HepG2 (cell line): ENCODE results near the gene GGA3. TPM values are rescaled to one million over a fixed set of nuclear protein-coding genes. Genes with fewer than 3 reads are reported as not detected.

ENCODE experiments used
- ATAC-seq: fragments of 200-7000 bp; cut with Tn5 transposase; 3 replicates; pipeline ENCODE4 v1.9.1; 2020; ENCODE audit warnings: mild to moderate bottlenecking, moderate library complexity
- BruUV-seq: library from RNA; stranded (reverse); fragments of 400-500 nt; replicated peaks from 2 replicates; lab custom pipeline; 2021; lab: Mats Ljungman, UMichigan
- CTCF ChIA-PET: fragments of 300-600 bp; formaldehyde crosslinking; extraction: SDS; loops from one replicate; lab custom pipeline; 2021; ENCODE audit warnings: low total read pairs, inconsistent platforms, low intra/inter-chr PET ratio; lab: Yijun Ruan, JAX
- POLR2A ChIA-PET: fragments of 350-600 bp; sonication (Branson Sonifier 250); formaldehyde crosslinking; loops from one replicate; lab custom pipeline; 2020; ENCODE audit warnings: antibody characterized with exemption, inconsistent platforms; lab: Yijun Ruan, JAX
- DNase-seq: peaks from one replicate; pipeline ENCODE4 v3.0.0-alpha.2; 2015; ENCODE audit warnings: low spot score
- FAIRE-seq: peaks from 3 replicates; lab custom pipeline; 2011; peaks lifted over from hg19 to GRCh38; lab: Jason Lieb, UNC
- H2AFZ ChIP-seq: one replicate; pipeline ENCODE4 v1.6.1; 2011; ENCODE audit warnings: low read length, inconsistent platforms
- H3K27ac ChIP-seq: fragments of 300-600 bp; 3 replicates; pipeline ENCODE4 v1.8.0; 2011; ENCODE audit warnings: mixed run types, mild to moderate bottlenecking, mixed read lengths, low read length, inconsistent platforms; ENCODE audit not compliant: insufficient read depth; ENCODE audit errors: extremely low read length
- H3K27me3 ChIP-seq, 2 experiments: fragments of 200-600 bp in 1 of 2; 2 replicates in 1 of 2; 3 replicates in 1 of 2; pipeline versions ENCODE4 v1.6.0 to v1.8.0; 2011; ENCODE audit warnings: low read length in 2 of 2, mild to moderate bottlenecking in 2 of 2, moderate library complexity in 2 of 2, inconsistent platforms in 1 of 2; ENCODE audit not compliant: insufficient read depth in 2 of 2, control insufficient read depth in 1 of 2
- H3K36me3 ChIP-seq, 2 experiments: fragments of 200-600 bp in 1 of 2; replicated peaks in 1 of 2; 2 replicates in 1 of 2; 3 replicates in 1 of 2; pipeline versions ENCODE4 v1.5.1 to v1.8.0; 2011; ENCODE audit warnings: low read length in 2 of 2, inconsistent platforms in 1 of 2; ENCODE audit not compliant: insufficient read depth in 2 of 2, control insufficient read depth in 1 of 2
- H3K4me1 ChIP-seq: 2 replicates; pipeline ENCODE4 v1.5.1; 2012; ENCODE audit warnings: low read length, inconsistent platforms; ENCODE audit not compliant: insufficient read depth
- H3K4me2 ChIP-seq: 2 replicates; pipeline ENCODE4 v1.6.0; 2011; ENCODE audit warnings: low read depth, low read length, inconsistent platforms
- H3K4me3 ChIP-seq, 3 experiments: fragments of 200-600 bp in 1 of 3; sonication (generic), shearing (Covaris generic) in 1 of 3; replicated peaks in 1 of 3; 2 replicates each; pipeline ENCODE4 v1.5.1; 2011 to 2016; ENCODE audit warnings: low read length in 3 of 3, inconsistent platforms in 2 of 3, low read depth in 2 of 3, mild to moderate bottlenecking in 2 of 3, control low read depth in 1 of 3, mixed read lengths in 1 of 3; ENCODE audit not compliant: insufficient read depth in 1 of 3
- H3K79me2 ChIP-seq: one replicate; pipeline ENCODE4 v1.6.1; 2011; ENCODE audit warnings: low read length, inconsistent platforms; ENCODE audit not compliant: insufficient read depth
- H3K9ac ChIP-seq: 2 replicates; pipeline ENCODE4 v1.6.0; 2011; ENCODE audit warnings: mild to moderate bottlenecking, low read depth, low read length, inconsistent platforms; ENCODE audit not compliant: insufficient read depth
- H3K9me3 ChIP-seq: 2 replicates; pipeline ENCODE4 v1.5.1; 2012; ENCODE audit warnings: mild to moderate bottlenecking, low read length
- H4K20me1 ChIP-seq: 2 replicates; pipeline ENCODE4 v1.6.0; 2011; ENCODE audit warnings: inconsistent platforms, mild to moderate bottlenecking, low read length, moderate library complexity; ENCODE audit not compliant: insufficient read depth
- AGO2 ChIP-seq: fragments of 200-400 bp; formaldehyde crosslinking; optimal IDR thresholded peaks from 2 replicates; pipeline ENCODE3; 2017; ENCODE audit warnings: mild to moderate bottlenecking, low read depth, low read length, moderate library complexity
- POLR2AphosphoS5 ChIP-seq: IDR thresholded peaks from 2 replicates; pipeline ENCODE4 v1.6.1; 2012; ENCODE audit warnings: low read depth, low read length
- ZNF547 ChIP-seq: sonication (generic); formaldehyde crosslinking; IDR thresholded peaks from 2 replicates; pipeline ENCODE4 v1.5.1; 2020; ENCODE audit warnings: mild to moderate bottlenecking, missing genetic modification reagents
- ZNF605 ChIP-seq: sonication (generic); formaldehyde crosslinking; IDR thresholded peaks from 2 replicates; pipeline ENCODE4 v1.8.0; 2022; ENCODE audit warnings: mild to moderate bottlenecking, missing genetic modification reagents
- ZNF720 ChIP-seq: sonication (generic); formaldehyde crosslinking; IDR thresholded peaks from 2 replicates; pipeline ENCODE4 v1.4.0; 2020; ENCODE audit warnings: missing genetic modification reagents
- WGBS: methylation state at CpG from one replicate; pipeline ENCODE4 v1.1.6; 2017; ENCODE audit warnings: low lambda C conversion rate; 5-methylcytosine and 5-hydroxymethylcytosine counted together
- in situ Hi-C: cut with HindIII; loops from 2 replicates; pipeline ENCODE4 v1.10.0; 2017; ENCODE audit warnings: low pct_unique_long_range_greater_than_20kb; ENCODE audit not compliant: extremely low pct_ligation_motif_present
- intact Hi-C: fragments of 100-400 bp; cut with micrococcal nuclease; formaldehyde crosslinking; loops from one replicate; pipeline ENCODE4 v1.10.0; 2022; ENCODE audit not compliant: unreplicated experiment
- polyA plus RNA-seq, 8 experiments: library from polyadenylated mRNA; depleted of rRNA in 3 of 8; stranded (reverse) in 7 of 8; unstranded in 1 of 8; fragments of >200 nt; fragmentation: Illumina TruSeq in 4 of 8; extraction: Trizol in 4 of 8; gene quantifications; 2 replicates each; pipeline versions ENCODE4 v1.2.1 to v1.2.3, GENCODE V29; 2011 to 2016; ENCODE audit warnings: low read depth in 4 of 8, missing spikeins in 1 of 8, mixed read lengths in 1 of 8; ENCODE audit not compliant: insufficient read depth in 1 of 8
- total RNA-seq, 5 experiments: library from RNA; depleted of rRNA; stranded (reverse); fragments of >200 nt; fragmentation: Illumina TruSeq; extraction: Trizol; gene quantifications; 2 replicates each; pipeline ENCODE4 v1.2.3, GENCODE V29; 2016; ENCODE audit warnings: low read depth in 1 of 5
- TF ChIP-seq, protein P1 (sequence below), 2 experiments: sonication (generic) in 1 of 2; formaldehyde crosslinking in 1 of 2; IDR thresholded peaks; 2 replicates each; pipeline versions ENCODE4 v1.4.0 to v1.6.1; 2018 to 2020; ENCODE audit warnings: missing genetic modification reagents in 2 of 2, borderline replicate concordance in 1 of 2, low read depth in 1 of 2, mild to moderate bottlenecking in 1 of 2, missing biosample characterization in 1 of 2
- TF ChIP-seq, protein P2 (sequence below): sonication (generic); formaldehyde crosslinking; IDR thresholded peaks from 2 replicates; pipeline ENCODE4 v1.4.0; 2020; ENCODE audit warnings: missing genetic modification reagents

GGA3 gene
- total and polyA plus RNA-seq, 2 of the 13 experiments (the other 11 are each of a cell fraction or from before 2014, with no cell fraction given) = 28.4 to 43.7 TPM

DNA sequence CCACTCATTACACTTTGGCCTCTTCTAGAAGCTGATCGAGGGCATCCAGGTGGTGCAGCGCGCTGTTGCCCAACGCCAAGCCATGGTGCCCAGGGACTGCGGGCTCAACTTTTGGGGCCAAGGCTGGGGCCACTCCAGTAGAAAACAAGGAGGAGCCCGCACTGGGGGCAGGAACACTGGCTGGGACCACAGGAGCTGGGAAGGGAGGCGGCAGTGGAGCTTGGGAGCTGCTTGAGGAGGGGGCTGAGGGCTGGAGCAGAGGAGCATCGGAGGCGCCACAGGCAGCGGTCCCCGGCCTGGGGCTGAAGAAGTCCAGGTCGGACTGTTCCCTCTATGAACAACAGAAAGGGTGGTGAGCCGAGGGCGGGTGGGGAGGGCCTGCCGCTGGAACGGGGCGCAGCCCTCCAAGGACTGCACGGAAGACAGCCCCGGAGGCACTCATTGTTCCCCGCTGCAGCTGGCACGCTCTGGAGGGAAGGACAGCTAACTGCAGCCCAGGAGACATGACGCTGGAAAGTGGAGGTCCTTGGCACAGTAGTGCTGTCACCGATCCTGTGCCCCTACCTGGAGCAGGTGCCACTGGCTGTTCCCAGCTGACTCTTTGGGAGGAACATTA, 21.5 kb downstream of the GGA3 start:
- ChIA-PET CTCF (interaction anchor here (1.9 kb wide), 1 partner anchor 173 kb away, joined by 13 read pairs; no protein-coding TSS in a partner anchor), POLR2A (interaction anchor here (0.8 to 1.1 kb wide), 2 partner anchors 22 to 166 kb away, joined by 3 to 10 read pairs; partner anchors contain the start of genes GGA3, GRB2 and MRPS7)
- no TSS peak for BruUV-seq
- TF ChIP-seq POLR2AphosphoS5 = peak; percentile 21; the same call in 1 of the 2 replicates
- TF ChIP-seq ZNF547 (CRISPR knock-in tag) = peak; percentile 24; the same call in 1 of the 2 replicates
- TF ChIP-seq, protein P1, sequence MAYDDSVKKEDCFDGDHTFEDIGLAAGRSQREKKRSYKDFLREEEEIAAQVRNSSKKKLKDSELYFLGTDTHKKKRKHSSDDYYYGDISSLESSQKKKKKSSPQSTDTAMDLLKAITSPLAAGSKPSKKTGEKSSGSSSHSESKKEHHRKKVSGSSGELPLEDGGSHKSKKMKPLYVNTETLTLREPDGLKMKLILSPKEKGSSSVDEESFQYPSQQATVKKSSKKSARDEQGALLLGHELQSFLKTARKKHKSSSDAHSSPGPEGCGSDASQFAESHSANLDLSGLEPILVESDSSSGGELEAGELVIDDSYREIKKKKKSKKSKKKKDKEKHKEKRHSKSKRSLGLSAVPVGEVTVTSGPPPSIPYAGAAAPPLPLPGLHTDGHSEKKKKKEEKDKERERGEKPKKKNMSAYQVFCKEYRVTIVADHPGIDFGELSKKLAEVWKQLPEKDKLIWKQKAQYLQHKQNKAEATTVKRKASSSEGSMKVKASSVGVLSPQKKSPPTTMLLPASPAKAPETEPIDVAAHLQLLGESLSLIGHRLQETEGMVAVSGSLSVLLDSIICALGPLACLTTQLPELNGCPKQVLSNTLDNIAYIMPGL (CRISPR knock-in tag; IDR thresholded peaks at IDR 0.05; ENCODE audit: borderline replicate concordance in 1 of 2, low read depth in 1 of 2) = peak in 1 of 2 experiments; percentile 16; a peak in 1 of 4 replicates
- TF ChIP-seq ZNF605 (CRISPR knock-in tag) = 0 out of 2 replicates have a peak, but pooled peaks have one; percentile 46
- TF ChIP-seq AGO2 = peak; percentile 78
- TF ChIP-seq, protein P2, sequence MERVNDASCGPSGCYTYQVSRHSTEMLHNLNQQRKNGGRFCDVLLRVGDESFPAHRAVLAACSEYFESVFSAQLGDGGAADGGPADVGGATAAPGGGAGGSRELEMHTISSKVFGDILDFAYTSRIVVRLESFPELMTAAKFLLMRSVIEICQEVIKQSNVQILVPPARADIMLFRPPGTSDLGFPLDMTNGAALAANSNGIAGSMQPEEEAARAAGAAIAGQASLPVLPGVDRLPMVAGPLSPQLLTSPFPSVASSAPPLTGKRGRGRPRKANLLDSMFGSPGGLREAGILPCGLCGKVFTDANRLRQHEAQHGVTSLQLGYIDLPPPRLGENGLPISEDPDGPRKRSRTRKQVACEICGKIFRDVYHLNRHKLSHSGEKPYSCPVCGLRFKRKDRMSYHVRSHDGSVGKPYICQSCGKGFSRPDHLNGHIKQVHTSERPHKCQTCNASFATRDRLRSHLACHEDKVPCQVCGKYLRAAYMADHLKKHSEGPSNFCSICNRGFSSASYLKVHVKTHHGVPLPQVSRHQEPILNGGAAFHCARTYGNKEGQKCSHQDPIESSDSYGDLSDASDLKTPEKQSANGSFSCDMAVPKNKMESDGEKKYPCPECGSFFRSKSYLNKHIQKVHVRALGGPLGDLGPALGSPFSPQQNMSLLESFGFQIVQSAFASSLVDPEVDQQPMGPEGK (CRISPR knock-in tag) = no peak
- TF ChIP-seq ZNF720 (CRISPR knock-in tag) = no peak
- intact Hi-C loops (loop anchor here (1.0 to 5.0 kb wide), 2 partner anchors 128 to 172 kb away; no protein-coding TSS in a partner anchor), in situ Hi-C loops (no loop called here)
- H3K27ac ChIP-seq = no peak overlapping the region
- no peaks in the 10 kb centered on the region for H3K9me3 ChIP-seq
- ATAC-seq (peak; percentile 1; the same call in 2 of the 3 replicates), FAIRE-seq (no peak), DNase-seq (no peak)
- H2AFZ ChIP-seq = no peak overlapping the region
- H3K27me3 ChIP-seq = no peaks in the 10 kb centered on the region
- H4K20me1 ChIP-seq = no peaks in the 10 kb centered on the region
- H3K79me2 ChIP-seq = no peaks in the 10 kb centered on the region
- peaks cover 71 to 93% of the 10 kb centered on the region in 2 experiments for H3K36me3 ChIP-seq
- no peak overlapping the region for H3K4me2 ChIP-seq
- no peaks in the 10 kb centered on the region for H3K4me1 ChIP-seq
- 96% methylated on average over 23 of the region's 23 CpGs for WGBS
- no peak overlapping the region for H3K9ac ChIP-seq
- no peak overlapping the region for H3K4me3 ChIP-seq
